ENCODE results near the gene NMUR1.
A peak's percentile ranks its signal among the peaks of the same experiment; 100 is the strongest.

The NMUR1 gene

DNA sequence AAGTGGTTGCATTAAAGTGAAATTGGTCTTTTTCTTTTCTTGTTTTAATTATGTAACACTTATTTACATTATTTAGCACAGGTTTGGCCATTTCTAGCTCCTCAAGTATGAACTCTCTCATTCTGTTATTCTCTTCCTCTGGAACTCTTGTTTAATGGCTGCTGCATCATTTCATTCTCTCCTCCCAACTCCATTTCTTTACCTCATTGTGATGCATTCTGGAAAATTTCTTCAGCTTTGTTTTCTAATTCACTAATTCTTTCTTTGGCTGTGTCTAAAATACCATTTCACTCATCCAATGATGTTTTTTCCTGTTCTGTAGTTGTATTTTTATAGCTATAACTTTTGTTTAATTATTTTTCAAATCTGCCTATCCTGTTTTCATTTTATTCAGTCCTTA is 22.5 kb upstream of the NMUR1 start:
- DNase-seq = no peak

DNA sequence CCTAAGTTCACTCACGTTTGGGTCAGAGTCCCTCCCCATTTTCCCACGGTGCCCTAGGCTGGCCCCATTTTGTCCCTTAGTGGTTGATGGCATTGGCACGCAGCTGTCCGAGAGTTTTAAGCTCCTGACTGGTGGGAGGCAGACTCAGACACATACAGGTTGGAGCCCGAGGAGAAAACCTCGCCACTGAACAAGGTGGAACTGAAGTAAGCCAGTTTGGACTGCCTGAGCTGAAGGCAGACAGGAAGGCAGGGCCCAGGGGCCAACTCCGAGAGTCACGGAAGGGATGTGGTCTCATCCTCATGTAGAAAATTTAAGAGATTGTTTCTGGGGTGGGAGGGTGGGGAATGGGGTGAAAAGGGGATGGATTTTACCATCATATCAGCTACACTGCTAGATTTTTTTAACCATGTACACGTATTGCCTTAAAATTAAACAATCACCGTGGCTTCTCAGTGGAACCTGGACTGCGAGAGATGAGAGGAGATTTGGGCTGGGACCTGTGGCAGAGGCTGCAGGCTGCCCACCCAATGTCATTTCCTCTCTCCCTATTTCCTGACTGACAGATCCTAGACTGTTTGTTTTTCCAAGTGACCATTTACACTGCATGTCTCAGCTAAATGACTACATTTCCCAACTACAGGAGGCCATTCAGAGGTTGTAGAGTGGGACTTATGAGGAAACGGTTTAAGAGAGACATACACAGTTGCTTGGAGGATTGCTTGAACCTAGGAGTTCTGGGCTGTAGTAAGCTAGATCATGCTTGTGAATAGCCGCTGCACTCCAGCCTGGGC is 19.4 kb upstream of the NMUR1 start:
- DNase-seq = no peak

DNA sequence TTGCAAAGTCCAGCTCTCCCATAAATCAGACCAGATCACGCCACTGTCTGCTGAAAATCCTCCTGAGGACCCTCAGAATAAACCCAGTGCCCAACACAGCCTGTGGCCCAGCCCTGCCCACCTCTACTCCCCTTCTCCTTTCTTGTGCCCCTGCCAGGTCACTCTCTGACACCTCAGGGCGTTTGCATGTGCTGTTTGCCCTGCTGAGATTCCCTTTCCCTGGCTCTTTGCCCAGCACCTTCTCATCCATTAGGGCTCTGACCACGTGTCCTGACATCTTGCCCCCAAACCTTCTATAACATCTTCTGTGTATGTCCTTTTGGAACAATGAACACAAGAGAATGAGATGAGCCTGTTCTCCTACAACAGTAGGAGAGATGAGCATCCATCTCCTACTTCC is 18.5 kb upstream of the NMUR1 start:
- no peak for DNase-seq

DNA sequence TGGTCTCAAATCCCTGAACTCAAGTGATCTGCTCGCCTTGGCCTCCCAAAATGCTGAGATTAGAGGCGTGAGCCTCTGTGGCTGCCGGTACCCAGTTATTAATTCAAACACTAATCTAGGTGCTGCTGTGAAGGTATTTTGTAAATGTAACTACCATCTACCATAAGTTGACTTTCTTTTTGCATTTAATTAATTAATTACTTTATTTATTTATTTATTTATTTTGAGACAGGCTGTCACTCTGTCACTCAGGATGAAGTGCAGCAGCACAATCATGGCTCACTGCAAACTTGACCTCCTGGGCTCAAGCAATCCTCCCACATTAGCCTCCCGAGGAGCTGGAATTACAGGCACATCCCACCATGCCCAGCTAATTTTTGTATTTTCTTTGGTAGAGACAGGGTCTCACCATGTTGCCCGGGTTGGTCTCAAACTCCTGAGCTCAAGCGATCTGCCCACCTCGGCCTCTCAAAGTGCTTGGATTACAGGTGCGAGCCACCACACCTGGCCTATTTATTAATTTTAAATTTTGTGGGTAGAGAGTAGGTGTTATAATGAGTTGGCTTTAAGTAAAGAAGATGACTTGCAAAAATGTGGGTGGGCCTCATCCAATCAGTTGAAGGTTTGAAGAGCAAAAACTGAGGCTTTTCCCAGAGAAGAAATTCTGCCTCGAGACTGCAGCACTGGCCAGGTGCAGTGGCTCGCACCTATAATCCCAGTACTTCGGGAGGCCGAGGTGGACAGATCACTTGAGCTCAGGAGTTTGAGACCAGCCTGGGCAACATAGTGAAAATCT is 17.3 kb upstream of the NMUR1 start:
- DNase-seq = no peak

DNA sequence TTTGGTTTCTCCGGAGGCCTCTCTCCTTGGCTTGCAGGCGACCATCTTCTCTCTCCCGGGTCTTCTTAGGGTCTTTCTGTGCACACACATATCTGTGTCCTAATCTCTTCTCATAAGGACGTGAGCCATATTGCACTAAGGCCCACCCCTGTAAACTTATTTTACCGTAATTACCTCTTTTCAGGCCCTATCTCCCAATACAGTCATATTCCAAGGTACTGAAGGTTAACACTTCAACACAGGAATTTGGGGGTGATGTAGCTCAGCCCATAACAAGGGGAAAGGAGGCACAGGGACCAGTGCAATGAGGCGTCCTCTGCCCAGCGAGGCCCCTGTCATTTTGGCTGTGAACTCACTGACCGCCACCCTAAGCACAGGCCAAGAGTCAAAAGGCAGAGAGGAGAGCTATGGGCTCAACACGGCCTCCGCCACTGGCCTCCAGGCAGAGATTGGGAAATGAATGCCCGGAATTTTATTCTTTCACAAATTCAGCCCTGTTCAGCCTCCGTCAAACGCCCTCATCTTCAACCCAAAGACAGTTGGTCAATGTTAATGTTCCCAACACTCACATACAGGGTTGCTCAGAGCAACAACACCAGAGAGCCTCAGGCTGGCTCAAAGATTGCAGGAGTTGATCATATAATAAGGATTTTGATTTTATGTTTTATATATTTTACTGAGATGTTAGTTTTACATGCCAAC is 15.9 kb upstream of the NMUR1 start:
- DNase-seq = no peak

DNA sequence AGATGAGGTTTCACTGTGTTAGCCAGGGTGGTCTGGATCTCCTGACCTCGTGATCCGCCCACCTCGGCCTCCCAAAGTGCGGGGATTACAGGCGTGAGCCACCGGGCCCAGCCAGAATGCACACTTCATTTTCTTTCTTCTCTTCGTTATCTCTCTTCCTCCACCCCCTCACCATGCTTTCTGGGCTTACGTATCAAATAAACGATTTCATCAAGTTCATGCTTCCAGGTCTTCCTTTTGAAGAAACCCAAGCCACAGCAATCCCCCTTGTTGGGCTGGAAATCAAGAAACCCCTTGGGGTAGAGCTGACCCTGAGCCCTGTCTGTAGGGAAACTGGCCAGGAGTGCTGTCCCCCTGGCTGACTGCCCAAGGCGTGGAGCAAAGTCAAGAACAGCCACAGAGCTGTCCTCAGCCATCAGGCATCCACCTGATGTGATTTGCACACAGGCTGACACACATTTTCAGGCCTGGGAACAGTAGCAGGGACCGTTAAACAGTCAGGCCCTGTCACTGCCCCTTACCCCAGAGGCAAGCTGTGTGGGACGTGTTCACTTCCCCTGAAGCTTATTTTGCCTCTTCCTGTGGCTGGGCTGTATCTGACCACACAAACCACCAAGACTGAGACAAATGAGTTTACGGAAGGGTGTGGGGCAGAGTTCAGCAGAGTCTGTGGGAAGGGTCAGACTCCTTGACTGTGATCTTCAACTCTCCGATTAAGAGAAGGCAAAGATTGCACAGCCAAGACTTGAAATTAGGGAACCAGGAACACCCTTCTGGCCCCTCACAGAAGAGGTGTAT is 15.1 kb upstream of the NMUR1 start:
- DNase-seq = no peak

DNA sequence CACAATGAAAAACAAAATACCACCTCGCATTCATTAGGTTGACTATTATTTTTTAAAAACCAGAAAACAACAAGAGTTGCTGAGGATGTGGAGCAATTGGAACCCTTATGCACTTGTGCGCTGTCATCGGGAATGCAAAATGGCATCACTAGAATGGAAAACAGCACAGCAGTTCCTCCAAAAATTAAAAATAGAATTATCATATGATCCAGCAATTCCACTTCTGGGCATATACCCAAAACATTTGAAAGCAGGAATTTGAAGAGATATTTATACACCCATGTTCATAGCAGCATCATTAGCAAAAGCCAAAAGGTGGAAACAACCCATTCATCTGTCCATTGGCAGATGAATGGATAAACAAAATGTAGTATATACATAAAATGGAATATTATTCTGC is 11.9 kb upstream of the NMUR1 start:
- no peak for DNase-seq

DNA sequence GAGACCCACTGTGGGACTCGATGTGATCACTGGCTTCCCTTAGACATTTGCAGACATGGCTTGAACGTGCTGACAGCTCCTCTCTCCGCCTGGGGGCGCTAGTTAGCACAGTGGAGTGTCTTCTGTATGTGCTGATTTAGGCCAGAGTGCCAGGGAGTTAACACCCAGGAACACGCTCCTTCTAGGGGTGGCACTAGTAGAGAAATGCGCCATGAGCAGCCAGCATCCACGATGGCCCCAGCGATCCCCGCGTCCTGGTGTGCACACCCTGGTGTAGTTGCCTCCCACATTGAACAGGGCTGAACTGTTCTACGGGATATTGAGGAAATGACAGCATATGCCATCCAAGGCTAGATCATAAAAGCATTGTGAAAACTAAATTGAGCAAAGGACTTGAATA is 11.4 kb upstream of the NMUR1 start:
- peak in 1 of 2 experiments; percentile 46 for DNase-seq

DNA sequence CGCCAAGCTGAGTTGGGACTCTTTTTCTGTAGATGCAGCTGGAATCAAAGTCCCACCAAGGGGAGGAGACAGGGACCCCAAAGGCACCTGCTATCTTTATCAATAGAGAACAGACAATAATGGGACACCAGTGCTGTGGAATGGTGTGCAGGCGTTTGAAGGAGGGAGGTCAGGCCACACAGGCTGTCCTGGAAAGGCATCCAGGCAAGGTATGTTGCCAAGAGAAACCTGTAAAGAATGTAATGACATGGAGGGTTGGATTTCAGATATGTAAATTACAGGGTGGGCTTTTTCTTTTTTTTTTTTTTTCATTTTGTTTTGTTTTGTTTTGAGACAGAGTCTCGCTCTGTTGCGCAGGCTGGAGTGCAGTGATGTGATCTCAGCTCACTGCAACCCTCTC is 9.7 kb upstream of the NMUR1 start:
- no peak for DNase-seq

DNA sequence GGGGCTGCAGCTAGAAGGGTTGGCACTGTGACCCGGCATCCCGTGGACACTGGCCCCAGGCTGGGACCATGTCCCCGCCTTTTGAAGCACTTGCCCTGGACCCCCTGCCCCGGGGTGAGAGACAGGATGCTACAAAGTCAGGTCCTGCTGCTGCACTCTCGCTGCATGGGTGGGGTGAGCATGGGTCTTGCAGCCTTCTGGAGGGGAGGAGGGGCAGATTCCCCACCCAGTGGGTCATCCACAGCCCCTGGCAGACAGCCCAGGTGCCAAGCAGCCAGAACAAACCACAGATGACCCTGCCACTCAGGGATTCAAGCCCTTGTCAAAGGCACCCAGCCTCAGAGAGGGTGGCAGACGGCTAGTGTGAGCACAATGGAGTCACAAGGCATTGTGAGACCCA is 5.7 kb upstream of the NMUR1 start:
- no peak for DNase-seq

DNA sequence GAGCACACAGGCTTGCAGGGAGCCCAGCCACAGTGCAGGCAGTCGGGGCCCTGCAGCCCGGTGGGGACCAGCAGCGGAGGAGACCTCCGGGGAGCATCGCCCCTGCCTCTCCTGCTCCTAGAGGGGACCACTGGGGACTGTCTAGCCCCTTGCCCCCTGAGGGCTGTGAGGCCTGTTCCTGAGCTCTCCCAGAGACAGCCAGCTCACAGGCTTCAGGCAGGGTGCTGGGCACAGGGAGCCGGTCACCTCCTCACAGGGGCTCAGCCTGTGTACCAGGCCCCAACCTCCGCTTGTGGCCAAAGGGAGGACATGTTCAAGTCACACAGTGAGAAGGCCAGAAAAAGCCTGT is 3.5 kb upstream of the NMUR1 start:
- no peak for DNase-seq

DNA sequence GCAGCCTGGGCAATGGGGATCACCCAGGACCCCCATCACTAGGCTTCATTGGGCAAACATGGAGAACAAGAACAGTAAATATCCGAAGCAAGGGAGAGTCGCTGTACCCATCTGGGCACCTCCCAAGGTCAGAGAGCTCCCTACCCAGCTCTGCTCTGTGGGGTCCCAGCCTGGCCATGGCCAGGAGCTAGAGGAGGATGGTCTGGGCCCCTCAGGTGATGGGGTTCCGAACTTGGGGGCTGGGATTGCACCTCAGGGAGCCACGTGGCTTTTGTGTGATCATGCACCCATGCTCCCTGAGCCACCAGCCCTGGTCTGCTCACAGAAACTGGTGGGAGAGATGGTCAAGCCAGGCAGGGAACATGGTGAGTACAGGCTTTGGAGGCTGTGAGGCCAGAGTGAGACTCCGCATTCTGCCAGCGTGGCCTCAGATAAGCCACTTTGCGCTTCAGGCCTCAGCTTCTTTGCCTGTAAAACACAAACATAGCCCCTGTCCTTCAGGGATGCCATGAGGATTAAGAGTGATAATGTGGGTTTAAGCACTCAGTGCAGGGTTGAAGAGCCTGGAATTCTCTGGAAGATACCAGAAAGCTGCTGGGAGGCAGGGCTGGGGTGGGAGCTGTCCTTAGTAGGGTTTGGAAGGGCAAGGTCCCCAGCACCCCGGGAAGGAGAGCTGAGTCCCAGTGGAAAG is 3.0 kb upstream of the NMUR1 start:
- no peak for DNase-seq

DNA sequence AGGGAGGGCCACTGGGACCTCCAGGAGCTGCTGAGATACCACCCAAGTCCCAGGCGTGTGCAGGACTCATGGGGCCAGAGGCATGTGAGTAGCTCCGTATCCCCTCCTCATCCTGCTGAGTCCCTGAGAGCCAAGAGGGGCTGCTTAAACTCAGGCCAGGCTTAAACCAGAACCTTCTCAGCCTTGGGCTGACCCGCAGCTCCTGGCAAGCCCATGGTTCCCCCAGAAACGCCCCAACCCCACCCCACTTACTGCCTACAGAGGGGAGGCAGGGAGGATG is 2.5 kb upstream of the NMUR1 start:
- DNase-seq = no peak

DNA sequence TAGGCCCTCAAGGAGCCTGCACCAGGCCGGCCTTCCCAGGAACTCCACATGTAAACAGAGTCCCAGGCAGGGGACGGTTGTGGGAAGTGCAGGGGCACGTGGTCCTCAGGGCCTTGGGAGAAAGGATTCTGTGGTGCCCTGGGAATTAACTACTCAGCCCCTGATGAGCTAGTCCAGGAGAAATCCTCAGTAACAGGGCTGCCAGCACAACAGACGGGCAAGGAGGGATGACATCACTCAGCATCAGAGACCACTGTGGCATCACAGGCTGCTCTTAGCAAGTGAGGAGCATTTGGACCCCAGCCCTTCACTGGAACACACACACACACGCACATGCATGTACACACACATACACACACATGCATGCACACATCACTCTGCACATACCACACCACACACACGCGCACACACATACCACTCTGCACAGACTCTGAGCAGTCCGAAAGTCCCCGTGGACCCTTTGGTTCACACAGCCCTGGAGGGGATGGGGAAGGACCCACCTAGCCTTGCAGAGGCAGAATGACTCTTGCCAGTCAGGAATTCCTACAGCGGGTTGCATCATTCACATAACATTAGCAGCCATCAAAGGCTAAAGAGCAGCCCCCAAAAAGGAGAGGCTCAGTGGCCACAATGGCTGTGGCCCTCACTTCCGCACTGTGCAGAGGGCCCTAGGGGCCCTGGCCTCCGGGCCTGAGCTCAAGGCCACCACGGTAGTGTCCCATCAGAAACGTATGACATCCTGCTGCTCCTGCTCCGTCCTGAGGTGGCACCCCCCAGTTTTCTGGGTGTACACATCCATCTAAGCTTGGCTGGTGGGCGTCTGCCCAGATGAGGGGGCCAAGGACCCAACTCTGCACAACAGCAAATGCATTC is 1.9 kb upstream of the NMUR1 start:
- no peak for DNase-seq

DNA sequence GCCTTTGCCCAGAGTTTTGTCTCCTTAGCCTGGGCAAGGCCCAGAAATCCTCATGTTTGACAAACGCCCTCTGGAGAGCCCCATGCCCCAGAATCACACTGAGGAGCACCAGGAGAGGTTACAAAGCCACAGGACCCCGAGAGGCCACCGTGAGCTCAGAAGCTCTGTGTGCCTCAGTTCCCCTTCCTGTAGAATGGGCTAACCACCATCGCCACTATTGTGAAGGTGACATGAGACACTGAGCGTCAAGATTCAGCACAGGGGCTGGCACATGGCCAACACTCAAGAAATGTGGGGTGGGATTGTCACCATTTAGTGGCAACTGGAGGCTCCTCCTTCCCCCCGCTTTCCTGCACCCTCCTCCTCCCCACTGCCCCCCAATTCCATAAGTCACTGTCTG is 1.2 kb upstream of the NMUR1 start:
- DNase-seq = no peak

DNA sequence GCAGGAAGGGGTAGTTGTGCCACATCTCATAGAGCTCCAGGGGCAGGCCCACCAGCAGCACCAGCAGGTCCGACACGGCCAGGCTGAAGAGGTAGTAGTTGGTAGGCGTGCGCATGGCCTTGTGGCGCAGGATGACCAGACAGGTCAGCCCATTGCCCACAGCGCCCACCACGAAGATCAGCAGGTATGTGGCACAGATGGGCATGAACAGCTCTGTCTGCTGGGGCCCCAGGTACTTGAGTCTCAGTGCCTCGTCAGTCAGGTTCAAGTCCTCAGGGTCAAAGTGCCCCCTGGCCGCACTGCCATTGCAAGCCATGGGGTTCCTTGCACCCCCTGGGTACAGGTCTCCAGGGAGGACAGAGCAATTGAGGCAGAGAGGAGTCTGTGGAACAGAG is 1.6 kb downstream of the NMUR1 start:
- no peak for DNase-seq

DNA sequence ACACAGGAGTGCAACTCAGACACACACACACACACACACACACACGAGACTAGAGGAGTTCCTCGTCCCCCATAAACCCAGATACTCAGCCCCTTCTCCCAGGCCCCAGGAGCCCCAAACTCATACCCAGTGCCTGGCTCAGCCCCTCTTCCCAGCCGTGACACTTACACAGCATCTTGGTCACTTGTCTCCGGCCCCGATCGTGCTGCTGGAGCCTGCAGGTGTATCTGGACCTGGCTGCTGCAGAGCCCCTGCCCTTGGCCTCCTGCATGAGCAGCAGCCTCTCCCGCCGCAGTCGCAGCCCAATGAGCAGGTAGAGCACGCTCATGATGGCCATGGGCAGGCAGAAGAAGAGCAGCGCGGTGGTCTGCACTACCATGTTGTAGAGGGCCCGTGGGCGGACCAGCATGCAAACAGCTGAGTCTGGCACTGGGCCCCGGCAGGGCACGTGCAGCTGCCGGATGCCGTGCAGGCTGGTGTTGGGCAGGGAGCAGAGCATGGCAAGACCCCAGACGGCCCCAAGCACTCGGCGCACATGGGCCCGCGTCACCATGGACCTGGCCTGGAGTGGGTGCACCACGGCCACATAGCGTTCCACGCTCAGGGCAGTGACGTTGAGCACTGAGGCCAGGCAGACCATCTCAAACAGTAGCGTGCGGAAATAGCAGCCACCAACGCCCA is 2.1 kb downstream of the NMUR1 start:
- DNase-seq = no peak

DNA sequence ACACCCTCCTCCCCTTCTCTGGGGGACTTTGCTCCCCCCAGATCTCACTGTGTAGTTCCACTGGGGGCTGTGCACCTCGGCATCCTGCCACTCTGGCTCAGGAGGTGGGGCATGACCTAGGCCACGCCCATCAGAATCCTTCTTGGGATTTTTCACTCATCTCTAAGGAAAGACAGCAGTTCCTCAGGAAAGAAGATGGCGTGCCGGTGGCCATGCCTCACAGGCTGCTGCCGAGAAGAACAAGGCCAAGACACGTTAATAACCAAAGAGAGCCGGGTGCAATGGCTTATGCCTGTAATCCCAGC is 3.2 kb downstream of the NMUR1 start:
- no peak for DNase-seq

DNA sequence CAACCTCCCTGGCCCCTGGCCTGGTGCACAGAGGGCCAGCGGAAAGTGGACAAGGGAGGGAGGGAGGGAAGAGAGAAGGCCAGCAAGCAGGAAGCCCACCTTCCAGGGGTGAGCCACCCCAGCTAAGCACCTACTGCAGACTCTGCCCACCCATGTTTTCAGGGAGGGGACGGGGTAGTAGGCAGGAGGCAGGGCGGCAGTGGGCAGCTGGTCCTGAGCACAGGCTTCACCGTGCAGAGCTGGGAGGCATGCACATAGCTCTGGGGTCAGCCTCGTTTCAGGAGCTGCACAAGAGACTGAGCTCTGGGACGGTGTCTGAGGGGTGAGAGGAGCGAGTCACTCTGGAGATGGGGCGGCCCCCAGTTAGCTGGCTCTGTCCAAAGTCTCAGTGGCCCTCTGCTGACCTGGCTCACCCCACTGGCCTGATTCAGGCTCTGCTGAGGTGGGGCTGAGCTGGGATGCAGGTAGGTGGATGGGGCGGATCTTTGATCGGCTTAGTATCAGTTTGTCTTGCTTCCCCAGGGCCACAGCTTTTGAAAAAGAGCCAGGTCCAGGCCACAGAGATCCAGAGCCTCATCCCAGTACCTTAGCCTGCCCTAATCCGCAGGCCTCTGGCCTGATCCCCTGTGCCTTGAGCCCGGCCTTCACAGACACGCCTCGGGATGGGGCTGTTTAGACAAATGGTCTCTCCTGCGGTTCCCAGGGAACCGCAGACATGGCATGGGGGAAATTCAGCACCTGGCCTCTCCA is 3.7 kb downstream of the NMUR1 start:
- no peak for DNase-seq
